Stimulated activated CD8-positive, alpha-beta memory T cell treated with anti-CD3 and anti-CD28 coated beads, Interleukin-4, amount 100 ng/mL, for 4 hours (primary cell): Measurements from ENCODE around the gene TRIM73.
A peak's percentile ranks its signal among the peaks of the same experiment; 100 is the strongest.
"Not testable (repeated sequence)": the region's sequence is repeated elsewhere in the genome, so short reads cannot be mapped to it uniquely, and the experiment has no call there.

Experiments used
- DNase-seq, 2 donors: peaks; one replicate each; pipeline ENCODE4 v3.0.0-alpha.2; 2020; ENCODE audit warnings: low read depth in 2 of 2, low spot score in 1 of 2

TRIM73 gene

DNA sequence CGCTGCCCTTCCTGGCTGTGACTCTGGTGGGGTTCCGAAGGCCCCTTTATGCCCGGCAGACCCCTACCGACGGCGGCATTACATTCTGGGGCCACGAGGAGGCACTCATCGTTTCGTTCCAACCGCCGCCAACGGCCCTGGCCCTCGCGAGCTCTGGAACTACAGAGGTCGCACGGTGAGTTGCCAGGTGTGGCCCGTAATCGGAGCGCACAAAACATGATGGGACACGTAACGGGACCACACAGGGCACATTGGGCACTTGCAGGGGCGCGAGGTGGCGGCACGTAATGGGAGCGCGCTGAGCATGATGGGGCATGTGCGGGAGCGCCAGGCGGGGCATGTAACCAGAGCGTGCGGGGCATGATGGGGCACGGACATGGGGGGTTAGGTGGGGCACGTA is at the start of gene TRIM73:
Gene TRIM73 (plus strand): TSS at position 301 of the 400 bp plus-strand sequence. CDS start 3,305 bp downstream, outside the sequence.
- DNase-seq = not testable (repeated sequence)

- peak in 1 of 2 donors; percentile 12 for DNase-seq
Observed at GRCh38 chr7:75358671-75359541, 36.5 kb upstream of the TRIM73 start.

GRCh38 chr7:75359542-75359848 is 35.9 kb upstream of the TRIM73 start:
- peak in 1 of 2 donors; percentile 0 for DNase-seq

- DNase-seq = not testable (repeated sequence)
Observed at GRCh38 chr7:75364079-75364478, 31.4 kb upstream of the TRIM73 start.

DNA sequence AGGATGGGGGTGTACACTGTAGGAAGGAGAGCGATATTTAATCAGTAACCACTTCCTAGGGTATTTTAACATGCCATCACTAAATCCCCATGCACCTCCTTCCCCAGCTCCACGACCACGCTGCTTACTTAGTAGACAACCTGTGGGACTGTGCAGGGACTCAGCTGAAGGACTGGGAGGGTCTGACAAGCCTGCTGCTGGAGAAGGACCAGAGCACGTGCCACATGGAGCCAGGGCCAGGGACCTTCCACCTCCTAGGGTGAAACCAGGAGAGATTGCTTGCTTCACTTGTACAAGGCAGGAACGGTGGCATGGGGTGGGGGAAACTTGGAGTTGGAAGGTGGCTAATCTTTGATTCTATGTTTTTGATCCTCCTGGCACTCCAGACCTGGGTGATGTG is 28.8 kb upstream of the TRIM73 start:
- not testable (repeated sequence) for DNase-seq

DNA sequence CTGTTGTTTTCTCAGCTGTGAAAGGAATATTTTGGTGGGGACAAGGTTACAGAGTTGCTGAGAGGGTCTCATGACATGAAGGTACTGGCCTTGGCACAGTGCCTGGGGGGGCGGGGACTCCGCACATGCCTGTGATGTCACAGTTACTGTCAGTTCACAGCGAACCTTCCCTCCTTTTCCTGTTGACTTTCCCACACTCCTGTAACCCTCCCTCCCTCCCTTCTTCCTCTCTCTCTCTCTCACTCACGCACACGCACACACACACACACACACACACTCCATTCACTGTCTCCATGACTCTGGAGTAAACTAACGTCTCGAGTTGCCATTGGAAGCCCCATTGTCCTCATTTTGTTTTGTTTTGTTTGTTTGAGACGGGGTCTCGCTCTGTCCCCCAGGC is 28.1 kb upstream of the TRIM73 start:
- not testable (repeated sequence) for DNase-seq

DNA sequence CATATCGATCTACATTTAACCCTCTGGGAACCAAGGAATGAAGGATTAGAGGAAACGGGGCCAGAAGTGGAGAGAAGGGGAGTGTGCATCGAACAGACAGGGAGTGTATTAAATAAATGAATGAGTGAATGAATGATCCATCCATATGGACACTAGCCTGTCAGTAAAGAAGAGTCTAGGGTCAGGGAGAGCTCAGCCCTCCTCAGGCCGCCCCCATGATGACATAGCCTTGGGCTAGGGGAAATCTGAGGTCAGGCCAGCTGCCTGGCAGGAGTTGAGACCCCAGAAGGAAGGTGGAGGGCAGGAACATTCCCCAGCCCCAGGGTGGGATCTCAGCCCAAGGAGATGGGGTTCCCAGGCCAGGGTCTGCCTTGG is 21.3 kb upstream of the TRIM73 start:
- not testable (repeated sequence) for DNase-seq

- not testable (repeated sequence) for DNase-seq
Observed at GRCh38 chr7:75374519-75375317, 20.7 kb upstream of the TRIM73 start.

GRCh38 chr7:75393194-75393593 is 2.2 kb upstream of the TRIM73 start:
- DNase-seq = not testable (repeated sequence)

GRCh38 chr7:75397865-75398264 is 2.4 kb downstream of the TRIM73 start:
- DNase-seq = not testable (repeated sequence)

DNA sequence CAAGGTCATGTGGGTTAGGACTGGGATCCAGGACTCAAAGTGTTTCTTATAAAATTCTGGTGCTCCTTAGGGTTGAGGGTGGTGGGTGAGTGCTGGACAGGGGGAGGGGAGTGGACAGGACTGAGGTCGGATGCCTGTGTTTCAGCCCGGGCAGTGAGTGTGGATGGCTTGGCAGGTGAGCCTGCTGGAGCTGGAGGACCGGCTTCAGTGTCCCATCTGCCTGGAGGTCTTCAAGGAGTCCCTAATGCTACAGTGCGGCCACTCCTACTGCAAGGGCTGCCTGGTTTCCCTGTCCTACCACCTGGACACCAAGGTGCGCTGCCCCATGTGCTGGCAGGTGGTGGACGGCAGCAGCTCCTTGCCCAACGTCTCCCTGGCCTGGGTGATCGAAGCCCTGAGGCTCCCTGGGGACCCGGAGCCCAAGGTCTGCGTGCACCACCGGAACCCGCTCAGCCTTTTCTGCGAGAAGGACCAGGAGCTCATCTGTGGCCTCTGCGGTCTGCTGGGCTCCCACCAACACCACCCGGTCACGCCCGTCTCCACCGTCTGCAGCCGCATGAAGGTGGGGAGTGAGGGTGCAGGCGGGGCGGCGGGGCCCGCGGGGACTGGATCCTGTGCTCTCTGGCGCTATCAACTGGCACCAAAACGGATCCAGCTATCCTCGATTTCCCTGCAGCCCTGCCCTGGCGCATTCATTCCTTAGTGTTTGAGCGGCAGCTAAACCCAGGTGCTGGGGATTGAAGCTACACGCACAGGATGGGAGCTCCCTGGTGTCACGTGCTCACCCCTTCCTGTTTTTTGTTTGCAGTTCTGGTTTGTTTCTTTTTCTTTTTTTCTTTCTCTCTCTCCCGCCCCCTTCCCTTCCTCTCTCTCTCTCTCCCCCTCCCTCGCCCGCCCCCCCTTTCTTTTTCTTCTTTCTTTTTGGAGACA is 3.6 kb downstream of the TRIM73 start:
- DNase-seq = not testable (repeated sequence)

DNA sequence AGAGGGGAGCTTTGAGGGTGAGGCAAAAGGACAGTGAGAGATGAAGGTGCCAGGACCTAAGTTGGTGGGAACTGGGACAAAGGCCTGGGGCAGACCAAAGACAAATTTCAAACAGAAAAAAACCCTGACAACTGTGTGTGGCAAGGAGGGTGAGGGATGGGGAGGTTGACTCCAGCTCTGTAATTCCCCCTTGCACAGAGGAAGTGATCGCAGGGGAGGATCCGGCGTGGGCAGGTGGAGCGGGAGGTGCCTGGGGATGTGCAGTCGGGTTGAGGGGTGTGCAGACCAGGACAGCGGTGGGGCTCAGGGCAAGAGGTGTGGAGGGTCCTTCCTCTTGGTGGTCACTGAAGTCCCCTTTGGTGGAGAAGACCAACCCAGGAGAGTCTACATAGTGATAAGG is 5.1 kb downstream of the TRIM73 start:
- DNase-seq = not testable (repeated sequence)

GRCh38 chr7:75403455-75404443 is 8.3 kb downstream of the TRIM73 start:
- DNase-seq = not testable (repeated sequence)

GRCh38 chr7:75404663-75405062 is 9.2 kb downstream of the TRIM73 start:
- not testable (repeated sequence) for DNase-seq

GRCh38 chr7:75409880-75410822 is 14.7 kb downstream of the TRIM73 start:
- not testable (repeated sequence) for DNase-seq

GRCh38 chr7:75410823-75411173 is 15.4 kb downstream of the TRIM73 start:
- not testable (repeated sequence) for DNase-seq

DNA sequence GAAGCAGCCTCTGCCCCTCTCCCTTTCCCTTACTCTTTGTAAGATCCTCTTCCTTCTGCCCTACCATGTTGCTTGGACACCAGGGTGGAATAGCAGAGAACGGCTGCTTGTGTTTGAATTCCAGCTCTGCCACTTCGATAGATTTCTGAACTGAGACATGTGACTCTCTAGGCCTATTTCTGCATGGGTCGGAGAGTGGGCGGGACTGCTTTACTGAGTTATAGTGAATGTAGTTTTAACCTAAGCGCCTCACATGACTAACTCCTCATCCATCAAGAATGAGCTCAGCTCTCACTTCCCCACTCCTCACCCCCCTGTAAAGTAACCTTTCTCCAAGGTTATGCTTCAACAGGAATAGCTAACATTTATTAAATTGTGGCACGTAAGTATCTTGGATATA is 18.8 kb downstream of the TRIM73 start:
- not testable (repeated sequence) for DNase-seq

- not testable (repeated sequence) for DNase-seq
Observed at GRCh38 chr7:75414708-75415427, 19.4 kb downstream of the TRIM73 start.
